CD4-positive, alpha-beta T cell (primary cell): Measurements from ENCODE around the gene PPP1R1C. TPM values are rescaled to one million over a fixed set of nuclear protein-coding genes. Genes with fewer than 3 reads are reported as not detected.

Source experiments
- ATAC-seq: fragments of 200-7000 bp; cut with Tn5 transposase; one replicate; pipeline ENCODE4 v1.10.0; 2022; ENCODE audit warnings: mild to moderate bottlenecking; ENCODE audit not compliant: poor library complexity
- CTCF ChIA-PET: fragments of 350-600 bp; sonication (Branson Sonifier 250); formaldehyde crosslinking; loops from one replicate; lab custom pipeline; 2021; ENCODE audit warnings: antibody characterized with exemption, inconsistent platforms; lab: Charles Lee
- POLR2A ChIA-PET: fragments of 350-600 bp; sonication (Branson Sonifier 250); formaldehyde crosslinking; loops from one replicate; lab custom pipeline; 2021; ENCODE audit warnings: antibody characterized with exemption, inconsistent platforms; lab: Charles Lee
- DNase-seq, 14 experiments: peaks; one replicate each; pipeline ENCODE4 v3.0.0-alpha.2; 2013 to 2020; ENCODE audit warnings: mixed read lengths in 2 of 14
- H3K27ac ChIP-seq, 2 donors: one replicate each; pipeline versions ENCODE4 v1.5.1 to v1.7.0; 2013; ENCODE audit warnings: low read length in 2 of 2, low read depth in 1 of 2, mild to moderate bottlenecking in 1 of 2
- H3K27me3 ChIP-seq, 2 experiments: 1 replicate in 1 of 2; 2 replicates in 1 of 2; pipeline versions ENCODE4 v1.6.1 to v1.7.0; 2013; ENCODE audit warnings: low read length in 2 of 2, control low read depth in 1 of 2, mild to moderate bottlenecking in 1 of 2, moderate library complexity in 1 of 2; ENCODE audit not compliant: insufficient read depth in 2 of 2, control insufficient read depth in 1 of 2
- H3K36me3 ChIP-seq: one replicate; pipeline ENCODE4 v1.6.1; 2013; ENCODE audit warnings: low read length, control low read depth; ENCODE audit not compliant: insufficient read depth
- H3K4me1 ChIP-seq: one replicate; pipeline ENCODE4 v1.6.1; 2013; ENCODE audit warnings: low read length, control low read depth; ENCODE audit not compliant: insufficient read depth
- H3K4me3 ChIP-seq: one replicate; pipeline ENCODE4 v1.5.1; 2013; ENCODE audit warnings: mild to moderate bottlenecking, low read length, moderate library complexity
- H3K9me3 ChIP-seq, 2 experiments: 1 replicate in 1 of 2; 2 replicates in 1 of 2; pipeline versions ENCODE4 v1.6.1 to v1.7.0; 2013; ENCODE audit warnings: low read length in 2 of 2, mild to moderate bottlenecking in 2 of 2, control low read depth in 1 of 2, moderate library complexity in 1 of 2; ENCODE audit not compliant: control insufficient read depth in 1 of 2, insufficient read depth in 1 of 2
- H3K27ac Mint-ChIP-seq: one replicate; pipeline ENCODE4 v1.8.0; 2020; ENCODE audit warnings: mixed read lengths
- H3K27me3 Mint-ChIP-seq: one replicate; pipeline ENCODE4 v1.8.0; 2021; ENCODE audit warnings: mixed read lengths
- H3K36me3 Mint-ChIP-seq: one replicate; pipeline ENCODE4 v1.8.0; 2021; ENCODE audit warnings: low read depth, mixed read lengths
- H3K4me1 Mint-ChIP-seq: one replicate; pipeline ENCODE4 v1.8.0; 2021; ENCODE audit warnings: low read depth, mixed read lengths
- H3K4me3 Mint-ChIP-seq: one replicate; pipeline ENCODE4 v1.8.0; 2020; ENCODE audit warnings: mild to moderate bottlenecking, mixed read lengths
- H3K9me3 Mint-ChIP-seq: one replicate; pipeline ENCODE4 v1.8.0; 2020; ENCODE audit warnings: mixed read lengths
- CTCF ChIP-seq: fragments of 200-600 bp; IDR thresholded peaks from one replicate; pipeline ENCODE4 v1.8.0; 2022; ENCODE audit warnings: antibody characterized with exemption, mild to moderate bottlenecking
- intact Hi-C, 2 experiments: fragments of 100-400 bp; cut with DNase I in 1 of 2; cut with micrococcal nuclease in 1 of 2; formaldehyde crosslinking; loops; one replicate each; pipeline versions ENCODE4 v1.15.1 to v1.9.0; 2023 to 2025; cut with DNase I, micrococcal nuclease
- total RNA-seq, 174 experiments: library from RNA in 2 of 174; stranded (reverse) in 2 of 174; gene quantifications; one replicate each; pipeline ENCODE4 v1.2.3 and lab custom pipeline; 2021 to 2026

PPP1R1C gene
- total RNA-seq, 2 experiments from 2014 or later: not detected

GRCh38 chr2:182069416-182069815 is 83.8 kb downstream of the PPP1R1C start:
- no peaks in the 10 kb centered on the region for H3K9me3 ChIP-seq
- POLR2A ChIA-PET: no interaction called here
- no peaks in the 10 kb centered on the region for H3K27me3 ChIP-seq
- no peak overlapping the region for H3K27ac ChIP-seq
- Mint-ChIP-seq H3K27ac (no peak overlapping the region), H3K9me3 (no peaks in the 10 kb centered on the region), H3K4me1 (no peaks in the 10 kb centered on the region), H3K27me3 (no peaks in the 10 kb centered on the region), H3K36me3 (no peaks in the 10 kb centered on the region), H3K4me3 (no peak overlapping the region)
- no peaks in the 10 kb centered on the region for H3K4me1 ChIP-seq
- no peaks in the 10 kb centered on the region for H3K36me3 ChIP-seq
- TF ChIP-seq CTCF: no peak
- intact Hi-C loops: no loop called here
- no peak for DNase-seq
- H3K4me3 ChIP-seq: no peak overlapping the region
- CTCF ChIA-PET: no interaction called here
- ATAC-seq: no peak

GRCh38 chr2:182069908-182070307 is 84.3 kb downstream of the PPP1R1C start:
- H3K36me3 ChIP-seq: no peaks in the 10 kb centered on the region
- no peaks in the 10 kb centered on the region for H3K9me3 ChIP-seq
- ATAC-seq (no peak), DNase-seq (no peak)
- Mint-ChIP-seq H3K4me3 (no peak overlapping the region), H3K27me3 (no peaks in the 10 kb centered on the region), H3K9me3 (no peaks in the 10 kb centered on the region), H3K4me1 (no peaks in the 10 kb centered on the region), H3K36me3 (no peaks in the 10 kb centered on the region), H3K27ac (no peak overlapping the region)
- no peaks in the 10 kb centered on the region for H3K27me3 ChIP-seq
- ChIA-PET CTCF (no interaction called here), POLR2A (no interaction called here)
- no peaks in the 10 kb centered on the region for H3K4me1 ChIP-seq
- no peak overlapping the region for H3K27ac ChIP-seq
- no peak overlapping the region for H3K4me3 ChIP-seq
- intact Hi-C loops: loop anchor here in 1 of 2 experiments (10.0 kb wide), 1 partner anchor 995 kb away; no protein-coding TSS in a partner anchor
- TF ChIP-seq CTCF: no peak

- Mint-ChIP-seq H3K9me3 (no peaks in the 10 kb centered on the region), H3K4me3 (no peak overlapping the region), H3K4me1 (no peaks in the 10 kb centered on the region), H3K27ac (no peak overlapping the region), H3K36me3 (no peaks in the 10 kb centered on the region), H3K27me3 (no peaks in the 10 kb centered on the region)
- POLR2A ChIA-PET: no interaction called here
- Histone ChIP-seq H3K27ac (no peak overlapping the region), H3K4me3 (no peak overlapping the region), H3K27me3 (no peaks in the 10 kb centered on the region), H3K4me1 (no peaks in the 10 kb centered on the region), H3K9me3 (no peaks in the 10 kb centered on the region), H3K36me3 (no peaks in the 10 kb centered on the region)
- ATAC-seq (no peak), DNase-seq (no peak)
- CTCF ChIA-PET: no interaction called here
- intact Hi-C loops: loop anchor here in 1 of 2 experiments (10.0 kb wide), 1 partner anchor 996 kb away; no protein-coding TSS in a partner anchor
- no peak for TF ChIP-seq CTCF
Measured at GRCh38 chr2:182070736-182071135, 85.1 kb downstream of the PPP1R1C start.
